GM12892 (cell line): ENCODE measurements around the gene NCAPG2.

Source experiments
- DNase-seq: peaks from one replicate; pipeline ENCODE4 v3.0.0; 2011; ENCODE audit not compliant: insufficient read length
- FAIRE-seq: peaks from 2 replicates; lab custom pipeline; 2011; peaks lifted over from hg19 to GRCh38; lab: Jason Lieb, UNC
- POLR2A ChIP-seq: IDR thresholded peaks from 2 replicates; pipeline ENCODE4 v1.6.1; 2011; ENCODE audit warnings: low read depth, low read length, control low read depth
- POLR2AphosphoS5 ChIP-seq: IDR thresholded peaks from 2 replicates; pipeline ENCODE4 v1.6.1; 2011; ENCODE audit warnings: low read depth, low read length, control low read depth
- TAF1 ChIP-seq: IDR thresholded peaks from 2 replicates; pipeline ENCODE4 v1.6.1; 2011; ENCODE audit warnings: low read depth, mild to moderate bottlenecking, control low read depth, low read length, borderline replicate concordance

The NCAPG2 gene

DNA sequence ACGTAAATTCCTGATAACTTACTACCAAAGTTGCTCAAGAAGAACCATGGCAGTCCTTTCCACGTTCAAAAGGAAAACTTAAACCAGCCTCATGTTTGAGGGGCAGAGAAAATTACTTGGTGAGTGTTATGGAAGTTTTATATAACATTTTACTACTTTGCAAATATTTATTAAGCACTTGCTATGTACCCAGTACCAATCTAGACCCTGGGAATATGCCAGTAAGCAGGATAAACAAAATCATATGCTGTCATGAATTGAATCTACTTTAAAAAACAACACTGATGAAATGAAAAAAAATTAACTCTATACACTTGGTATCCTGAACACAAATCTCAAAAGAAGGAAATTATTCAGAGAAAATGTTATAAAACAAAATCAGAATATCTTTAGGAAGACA, 46.1 kb downstream of the NCAPG2 start:
- TF ChIP-seq TAF1, result no peak
- TF ChIP-seq POLR2AphosphoS5, result no peak
- TF ChIP-seq POLR2A, result no peak
- FAIRE-seq (no peak), DNase-seq (no peak)

DNA sequence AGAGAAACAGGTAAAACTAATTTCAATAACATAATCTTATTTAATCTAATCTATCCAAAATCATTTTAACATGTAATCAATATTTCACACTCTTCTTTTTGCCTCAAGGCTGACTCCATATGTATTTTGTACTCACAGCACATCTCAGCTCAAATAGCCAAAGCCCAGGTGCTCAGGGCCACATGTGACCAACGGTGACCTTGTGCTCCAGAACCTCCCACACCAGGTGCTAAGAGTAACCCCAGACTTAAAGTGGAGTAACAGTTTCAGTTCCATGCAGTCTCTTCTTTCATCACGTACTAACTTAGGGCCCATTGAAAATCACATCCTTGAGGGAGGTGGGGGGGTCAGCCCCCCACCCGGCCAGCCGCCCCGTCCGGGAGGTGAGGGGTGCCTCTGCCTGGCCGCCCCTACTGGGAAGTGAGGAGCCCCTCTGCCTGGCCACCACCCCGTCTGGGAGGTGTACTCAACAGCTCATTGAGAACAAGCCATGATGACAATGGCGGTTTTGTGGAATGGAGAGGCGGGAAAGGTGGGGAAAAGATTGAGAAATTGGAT, 47.3 kb downstream of the NCAPG2 start:
- FAIRE-seq (no peak), DNase-seq (no peak)
- TF ChIP-seq POLR2A (no peak), POLR2AphosphoS5 (no peak), TAF1 (no peak)

DNA sequence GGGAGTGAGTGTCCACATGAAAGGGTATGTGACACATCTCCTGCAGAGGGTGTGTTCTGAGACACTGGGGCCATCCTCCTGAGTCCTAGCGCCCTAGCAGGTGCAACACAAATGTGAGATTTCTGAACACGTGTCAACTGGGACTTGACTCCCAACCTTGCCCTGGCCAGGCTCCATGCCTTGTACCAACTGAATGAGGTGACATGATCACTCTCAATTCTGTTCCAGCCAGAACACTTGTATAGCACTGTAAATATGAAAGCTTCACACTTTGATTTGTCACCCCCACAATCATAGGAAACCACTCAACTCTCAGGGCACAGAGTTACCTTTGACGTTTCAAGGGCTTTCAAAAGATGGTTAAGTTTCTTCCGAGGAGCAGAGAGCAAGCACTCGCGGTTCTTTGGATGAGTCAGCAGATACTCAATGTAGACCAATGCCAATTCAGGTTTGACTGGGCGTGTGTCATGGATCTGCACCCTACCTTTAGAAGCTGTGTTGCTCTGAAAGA, 48.6 kb downstream of the NCAPG2 start:
- FAIRE-seq (peak; percentile 90), DNase-seq (peak; percentile 52)
- TF ChIP-seq POLR2A (no peak), TAF1 (no peak), POLR2AphosphoS5 (no peak)

DNA sequence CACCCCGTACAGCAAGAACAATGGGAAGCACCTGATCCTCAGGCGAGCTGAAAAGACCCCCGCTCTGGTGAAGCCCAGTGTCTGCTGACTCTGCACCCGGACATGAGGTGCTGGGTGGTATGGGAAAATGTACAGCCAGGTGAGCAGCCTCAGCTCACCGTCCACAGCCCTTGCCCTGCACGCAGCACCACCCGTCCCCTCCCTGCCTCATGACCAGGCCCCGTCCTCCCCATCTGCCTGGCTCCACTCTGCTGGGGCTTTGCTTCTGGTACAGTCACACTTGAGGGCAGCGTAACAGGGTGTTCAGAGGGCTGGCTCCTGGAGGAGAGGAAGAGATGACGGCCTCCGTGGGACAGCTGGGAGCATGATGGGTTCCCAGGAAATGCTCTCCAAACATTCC, 49.1 kb downstream of the NCAPG2 start:
- FAIRE-seq, result no peak
- no peak for DNase-seq
- no peak for TF ChIP-seq POLR2A
- TF ChIP-seq POLR2AphosphoS5, result no peak
- TF ChIP-seq TAF1, result no peak

DNA sequence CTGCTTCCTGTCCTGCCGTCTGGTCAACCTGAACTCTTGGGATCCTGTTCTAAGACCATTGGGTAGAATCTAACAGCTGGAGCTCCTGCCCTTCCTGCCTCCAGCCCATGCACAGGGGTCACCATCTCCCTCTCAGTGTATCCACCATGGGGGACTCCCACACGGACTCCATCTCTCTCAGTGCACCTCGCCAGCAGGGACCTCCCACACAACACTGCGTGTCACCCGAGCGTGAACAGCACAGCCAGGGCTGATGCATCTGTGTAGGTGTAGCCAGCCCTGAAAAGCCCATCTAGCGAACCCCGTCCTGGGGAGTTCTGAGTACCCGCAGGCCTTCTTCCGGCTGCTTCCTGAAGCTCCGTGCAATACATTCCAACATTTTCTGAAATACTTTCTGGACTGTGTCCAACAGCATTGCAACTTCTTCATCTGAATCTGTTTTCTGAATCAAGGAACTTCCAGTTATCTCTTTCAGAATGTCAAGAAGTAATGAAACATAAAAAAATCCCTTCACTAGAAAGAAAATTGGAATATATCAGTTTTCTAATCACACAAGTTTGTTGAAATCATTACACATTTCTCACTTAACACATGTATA, 52.5 kb downstream of the NCAPG2 start:
- DNase-seq (no peak), FAIRE-seq (no peak)
- TF ChIP-seq POLR2A (no peak), TAF1 (no peak), POLR2AphosphoS5 (no peak)

DNA sequence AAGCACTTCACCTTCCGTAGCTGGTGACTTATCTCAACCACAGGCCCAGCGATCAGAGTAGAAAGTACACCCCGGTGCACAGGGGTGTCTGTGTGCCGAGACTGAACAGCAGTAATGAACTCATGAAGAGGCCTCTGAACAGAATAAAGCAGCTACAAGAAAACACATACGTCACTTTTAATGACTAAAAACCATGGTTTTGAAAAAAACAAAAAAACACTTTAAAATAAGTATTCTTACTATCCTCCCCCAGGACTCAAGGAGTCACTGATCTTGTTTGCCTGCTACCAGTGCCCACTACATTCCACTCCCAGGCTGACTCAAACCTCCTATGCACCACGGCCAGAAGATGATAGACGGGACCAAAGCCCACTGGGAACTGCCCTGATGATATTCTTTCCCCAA, 53.8 kb downstream of the NCAPG2 start:
- FAIRE-seq (no peak), DNase-seq (no peak)
- TF ChIP-seq TAF1 (no peak), POLR2A (no peak), POLR2AphosphoS5 (no peak)

DNA sequence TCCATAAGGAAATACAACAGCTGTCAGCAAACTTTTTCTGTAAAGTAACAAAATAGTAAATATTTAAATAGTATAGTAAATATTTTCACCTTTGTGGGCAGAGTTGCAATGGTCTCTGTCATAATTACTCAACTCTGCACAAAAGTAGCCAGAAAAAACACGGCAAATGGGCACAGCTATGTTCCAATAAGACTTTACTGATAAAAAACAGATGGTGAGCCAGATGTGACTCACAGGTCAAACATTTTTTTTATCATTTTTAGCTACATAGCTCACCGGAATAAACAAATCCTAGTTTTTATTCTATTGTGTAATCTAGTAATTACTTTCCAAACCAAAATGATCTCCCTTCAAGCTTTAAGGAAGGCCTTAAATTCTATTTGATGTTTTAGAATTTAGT, 55.3 kb downstream of the NCAPG2 start:
- TF ChIP-seq POLR2AphosphoS5, result no peak
- no peak for TF ChIP-seq TAF1
- no peak for TF ChIP-seq POLR2A
- no peak for DNase-seq
- no peak for FAIRE-seq

DNA sequence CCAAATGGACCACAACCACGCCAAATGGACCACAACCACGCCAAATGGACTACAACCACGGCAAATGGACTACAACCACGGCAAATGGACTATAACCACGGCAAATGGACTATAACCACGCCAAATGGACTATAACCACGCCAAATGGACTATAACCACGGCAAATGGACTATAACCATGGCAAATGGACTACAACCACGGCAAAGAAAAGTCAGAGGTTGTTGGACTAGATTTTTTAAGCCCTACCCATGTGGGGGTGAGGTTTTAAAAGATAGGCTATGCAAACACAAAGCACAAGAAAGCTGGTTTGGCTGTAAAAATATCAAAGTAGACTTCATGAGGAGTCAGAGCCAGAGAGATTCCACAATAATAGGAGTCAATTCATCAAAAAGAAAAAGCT, 55.8 kb downstream of the NCAPG2 start:
- DNase-seq, result no peak

DNA sequence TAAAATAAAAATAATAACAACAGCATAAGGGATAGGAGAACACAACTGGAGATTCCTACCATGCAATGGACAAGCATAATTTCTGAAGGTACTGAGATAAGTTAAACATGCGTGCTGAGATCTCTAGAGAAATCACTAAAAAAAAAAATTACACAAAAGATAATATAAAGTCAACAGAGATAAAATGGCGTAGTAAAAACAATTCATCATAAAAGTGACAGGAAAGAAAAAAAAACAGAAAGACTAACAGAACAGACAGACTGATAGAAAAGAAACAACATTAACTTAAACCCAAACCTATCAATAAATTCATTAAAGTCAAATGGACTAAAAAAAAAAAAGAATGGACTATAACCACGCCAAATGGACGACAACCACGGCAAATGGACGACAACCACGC, 56.4 kb downstream of the NCAPG2 start:
- no peak for DNase-seq
- FAIRE-seq, result no peak

More for the DNA sequence above, 55.8 kb downstream of the NCAPG2 start:
- TF ChIP-seq POLR2A (no peak), TAF1 (no peak), POLR2AphosphoS5 (no peak)
- peak; percentile 89 for FAIRE-seq

DNA sequence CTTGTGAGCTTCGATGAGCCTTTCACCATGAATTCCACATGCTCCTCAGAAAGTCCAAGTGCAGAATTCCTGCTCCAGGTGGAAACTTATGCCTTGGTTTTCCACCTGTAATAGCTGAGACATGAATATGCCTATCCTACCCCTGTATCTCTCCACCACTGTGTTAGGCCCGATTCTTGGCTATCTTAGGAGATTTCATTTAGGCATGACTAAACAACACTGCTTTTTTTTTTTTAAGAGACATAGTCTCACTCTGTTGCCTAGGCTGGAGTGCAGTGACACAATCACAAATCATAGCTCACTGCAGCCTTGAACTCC, 57.2 kb downstream of the NCAPG2 start:
- no peak for FAIRE-seq
- DNase-seq, result no peak
- no peak for TF ChIP-seq POLR2A
- TF ChIP-seq TAF1, result no peak
- no peak for TF ChIP-seq POLR2AphosphoS5

More for the DNA sequence above, 56.4 kb downstream of the NCAPG2 start:
- TF ChIP-seq TAF1 (no peak), POLR2A (no peak), POLR2AphosphoS5 (no peak)

DNA sequence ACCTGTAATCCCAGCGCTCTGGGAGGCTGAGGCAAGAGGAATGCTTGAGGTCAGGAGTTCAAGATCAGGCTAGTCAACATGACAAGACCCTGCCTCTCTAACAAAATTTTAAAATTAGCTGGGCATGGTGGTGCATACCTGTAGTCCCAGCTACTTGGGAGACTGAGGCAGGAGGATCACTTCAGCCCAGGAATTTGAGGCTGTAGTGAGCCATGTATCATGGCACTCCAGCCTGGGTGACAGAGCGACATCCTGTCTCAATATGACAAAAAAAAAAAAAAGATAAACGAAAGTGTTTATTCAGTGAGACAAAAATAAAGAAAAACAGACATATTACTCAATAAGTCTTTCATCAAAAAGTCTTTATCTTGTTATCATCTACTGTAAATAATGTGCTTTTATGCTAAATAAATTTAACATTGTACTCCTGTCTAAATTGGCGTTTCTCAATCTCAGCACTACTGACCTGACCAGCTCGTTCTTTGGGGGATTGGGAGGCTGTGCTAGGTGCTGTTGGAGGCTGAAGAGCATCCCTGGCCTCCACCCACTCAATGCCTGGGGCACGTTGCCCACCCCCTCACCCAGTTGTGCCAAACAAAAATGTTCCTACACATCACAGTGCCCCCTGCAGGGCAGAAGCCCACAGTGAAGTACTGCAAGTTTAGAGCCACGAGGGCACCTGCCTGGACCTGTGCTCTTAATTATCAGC, 57.7 kb downstream of the NCAPG2 start:
- no peak for DNase-seq
- no peak for TF ChIP-seq POLR2AphosphoS5
- TF ChIP-seq POLR2A, result no peak
- no peak for TF ChIP-seq TAF1
- peak; percentile 5 for FAIRE-seq

DNA sequence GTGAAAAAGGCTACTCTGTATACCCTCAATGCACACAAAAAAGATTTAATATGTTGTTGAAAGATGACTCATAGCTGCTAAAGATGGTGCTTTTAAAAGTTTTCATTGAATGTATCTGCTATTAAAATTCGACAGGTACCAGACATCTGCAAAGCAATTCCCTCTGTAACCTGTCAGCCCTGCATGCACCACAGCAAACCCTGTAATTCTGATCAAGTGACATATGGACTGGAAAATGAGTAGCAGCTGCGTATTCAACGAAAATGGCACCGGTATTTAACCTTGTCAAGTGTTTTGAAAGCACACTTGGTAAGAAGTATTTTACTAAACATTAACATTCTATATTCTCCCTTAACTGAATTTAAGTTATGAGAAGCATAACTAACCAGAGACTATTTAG, 58.8 kb downstream of the NCAPG2 start:
- FAIRE-seq (no peak), DNase-seq (no peak)
- no peak for TF ChIP-seq TAF1
- TF ChIP-seq POLR2AphosphoS5, result no peak
- no peak for TF ChIP-seq POLR2A
